Mammary epithelial cell (primary cell): ENCODE results near the gene MAGIX.

Experiments
- CTCF ChIP-seq, 2 donors: IDR thresholded peaks in 1 of 2; conservative IDR thresholded peaks in 1 of 2; 2 replicates each; pipeline ENCODE4 v1.5.1; 2011 to 2012; ENCODE audit warnings: inconsistent platforms in 2 of 2, low read length in 2 of 2, mild to moderate bottlenecking in 2 of 2, control low read depth in 1 of 2, low read depth in 1 of 2; ENCODE audit not compliant: insufficient read depth in 1 of 2; ENCODE audit errors: extremely low read depth in 1 of 2
- EZH2 ChIP-seq: IDR thresholded peaks from 2 replicates; pipeline ENCODE4 v1.6.1; 2012; ENCODE audit warnings: low read length, inconsistent platforms, borderline replicate concordance

- TF ChIP-seq CTCF (conservative IDR thresholded peaks at IDR 0.05 in 1 of 2, IDR thresholded peaks at IDR 0.05 in 1 of 2; ENCODE audit: extremely low read depth in 1 of 2, insufficient read depth in 1 of 2, low read depth in 1 of 2, low read length in 2 of 2) = no peak
- TF ChIP-seq EZH2 = no peak
These were observed 26.0 kb downstream of the MAGIX start for GRCh38 chrX:49188468-49189076.
